HepG2 (cell line): Measurements from ENCODE around the gene THRB. TPM values are rescaled to one million over a fixed set of nuclear protein-coding genes. Genes with fewer than 3 reads are reported as not detected.

Experiments
- ARID2 ChIP-seq: sonication (generic); formaldehyde crosslinking; IDR thresholded peaks from 2 replicates; pipeline ENCODE4 v1.8.1; 2022; ENCODE audit warnings: mild to moderate bottlenecking, missing genetic modification reagents, borderline replicate concordance
- BHLHE40 ChIP-seq: IDR thresholded peaks from 2 replicates; pipeline ENCODE4 v1.6.1; 2011; ENCODE audit warnings: low read length, improper control_type of control experiment
- CEBPZ ChIP-seq: IDR thresholded peaks from 2 replicates; pipeline ENCODE4 v1.6.1; 2012; ENCODE audit warnings: low read length, improper control_type of control experiment
- KDM6A ChIP-seq: IDR thresholded peaks from 2 replicates; pipeline ENCODE4 v1.6.1; 2016; ENCODE audit warnings: low read depth
- LCORL ChIP-seq, 2 experiments: fragments of 450-650 bp in 1 of 2; sonication (generic) in 1 of 2; formaldehyde crosslinking in 1 of 2; IDR thresholded peaks; 2 replicates each; pipeline versions ENCODE4 v1.5.0 to v1.6.1; 2017 to 2020; ENCODE audit warnings: antibody characterized with exemption in 1 of 2, missing genetic modification reagents in 1 of 2
- MAFG ChIP-seq: sonication (generic); formaldehyde crosslinking; IDR thresholded peaks from 2 replicates; pipeline ENCODE4 v1.5.1; 2020; ENCODE audit warnings: mild to moderate bottlenecking, missing genetic modification reagents
- MYNN ChIP-seq: sonication (generic); formaldehyde crosslinking; IDR thresholded peaks from 2 replicates; pipeline ENCODE4 v1.4.0; 2020; ENCODE audit warnings: mild to moderate bottlenecking, low read depth, missing genetic modification reagents
- NFE2L1 ChIP-seq: sonication (generic); formaldehyde crosslinking; IDR thresholded peaks from 2 replicates; pipeline ENCODE4 v1.4.0; 2020; ENCODE audit warnings: missing genetic modification reagents, mild to moderate bottlenecking, borderline replicate concordance
- SOX13 ChIP-seq, 3 experiments: fragments of 450-650 bp in 1 of 3; sonication (generic) in 1 of 3; formaldehyde crosslinking in 1 of 3; IDR thresholded peaks in 2 of 3; conservative IDR thresholded peaks in 1 of 3; 2 replicates each; pipeline versions ENCODE4 v1.5.0 to v1.6.1; 2016 to 2020; ENCODE audit warnings: antibody characterized with exemption in 1 of 3, mild to moderate bottlenecking in 1 of 3, missing compliant biosample characterization in 1 of 3, missing genetic modification reagents in 1 of 3, moderate library complexity in 1 of 3
- SP5 ChIP-seq: IDR thresholded peaks from 2 replicates; pipeline ENCODE4 v1.6.1; 2016; ENCODE audit warnings: low read depth, borderline replicate concordance
- SUZ12 ChIP-seq: fragments of 150-350 bp; IDR thresholded peaks from 2 replicates; pipeline ENCODE4 v1.6.1; 2014; ENCODE audit warnings: low read depth, low read length
- TEAD3 ChIP-seq: optimal IDR thresholded peaks from 2 replicates; pipeline ENCODE3; 2016; ENCODE audit warnings: borderline replicate concordance
- ZBTB25 ChIP-seq: IDR thresholded peaks from 2 replicates; pipeline ENCODE4 v1.6.1; 2018; ENCODE audit warnings: missing genetic modification reagents
- ZBTB3 ChIP-seq: sonication (generic); formaldehyde crosslinking; IDR thresholded peaks from 2 replicates; pipeline ENCODE4 v1.4.0; 2020; ENCODE audit warnings: low read depth, mild to moderate bottlenecking, moderate library complexity, missing genetic modification reagents, borderline replicate concordance
- ZEB1 ChIP-seq: IDR thresholded peaks from 2 replicates; pipeline ENCODE4 v1.6.1; 2012; ENCODE audit warnings: mild to moderate bottlenecking, low read depth, inconsistent platforms; ENCODE audit not compliant: insufficient replicate concordance
- ZNF710 ChIP-seq: sonication (generic); formaldehyde crosslinking; IDR thresholded peaks from 2 replicates; pipeline ENCODE4 v1.5.0; 2020; ENCODE audit warnings: mild to moderate bottlenecking, missing genetic modification reagents, borderline replicate concordance
- ZSCAN20 ChIP-seq: sonication (generic); formaldehyde crosslinking; IDR thresholded peaks from 2 replicates; pipeline ENCODE4 v1.4.0; 2020; ENCODE audit warnings: missing genetic modification reagents, mild to moderate bottlenecking, borderline replicate concordance
- ZSCAN30 ChIP-seq: sonication (generic); formaldehyde crosslinking; IDR thresholded peaks from 2 replicates; pipeline ENCODE4 v1.5.0; 2020; ENCODE audit warnings: mild to moderate bottlenecking, missing genetic modification reagents
- ZSCAN5A ChIP-seq: sonication (generic); formaldehyde crosslinking; IDR thresholded peaks from 2 replicates; pipeline ENCODE4 v1.8.0; 2022; ENCODE audit warnings: mild to moderate bottlenecking, missing genetic modification reagents, borderline replicate concordance
- polyA plus RNA-seq, 8 experiments: library from polyadenylated mRNA; depleted of rRNA in 3 of 8; stranded (reverse) in 7 of 8; unstranded in 1 of 8; fragments of >200 nt; fragmentation: Illumina TruSeq in 4 of 8; extraction: Trizol in 4 of 8; gene quantifications; 2 replicates each; pipeline versions ENCODE4 v1.2.1 to v1.2.3, GENCODE V29; 2011 to 2016; ENCODE audit warnings: low read depth in 4 of 8, missing spikeins in 1 of 8, mixed read lengths in 1 of 8; ENCODE audit not compliant: insufficient read depth in 1 of 8
- total RNA-seq, 5 experiments: library from RNA; depleted of rRNA; stranded (reverse); fragments of >200 nt; fragmentation: Illumina TruSeq; extraction: Trizol; gene quantifications; 2 replicates each; pipeline ENCODE4 v1.2.3, GENCODE V29; 2016; ENCODE audit warnings: low read depth in 1 of 5
- TF ChIP-seq, protein P1 (sequence below): sonication (generic); formaldehyde crosslinking; IDR thresholded peaks from 2 replicates; pipeline ENCODE4 v1.4.0; 2020; ENCODE audit warnings: mild to moderate bottlenecking, missing genetic modification reagents
- TF ChIP-seq, protein P2 (sequence below): sonication (generic); formaldehyde crosslinking; IDR thresholded peaks from 2 replicates; pipeline ENCODE4 v1.5.0; 2020; ENCODE audit warnings: mild to moderate bottlenecking, low read depth, missing genetic modification reagents, borderline replicate concordance

Gene THRB
- total and polyA plus RNA-seq, 2 of the 13 experiments (the other 11 are each of a cell fraction or from before 2014, with no cell fraction given), result 4.7 to 22.7 TPM

DNA sequence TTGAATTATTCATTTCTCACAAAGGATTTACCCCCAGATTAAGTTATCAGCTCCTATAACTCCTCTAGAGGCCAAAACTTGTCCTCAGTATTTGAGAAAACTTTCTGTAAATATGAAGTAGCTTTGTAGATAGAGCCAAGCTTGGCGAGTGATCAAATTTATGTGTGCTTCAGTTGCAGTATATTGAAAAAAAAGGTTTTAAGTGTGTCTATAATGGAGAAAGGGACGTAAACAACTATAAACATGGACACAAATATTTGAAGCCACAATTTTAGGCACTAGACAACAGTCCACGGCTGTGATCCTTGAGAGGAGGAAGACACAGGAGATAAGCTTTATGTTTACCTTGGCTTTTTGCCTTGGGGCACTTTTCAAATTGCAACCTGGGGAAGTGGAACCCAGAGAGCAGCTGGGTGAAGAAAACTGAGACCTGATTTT is 118.7 kb downstream of the THRB start (continued):
- TF ChIP-seq ZNF710, result no peak
- no peak for TF ChIP-seq ZBTB25 (CRISPR knock-in tag)
- no peak for TF ChIP-seq SOX13 (IDR thresholded peaks at IDR 0.05)
- TF ChIP-seq SOX13 (CRISPR knock-in tag; conservative IDR thresholded peaks at IDR 0.05 in 1 of 2, IDR thresholded peaks at IDR 0.05 in 1 of 2), result peak in 1 of 2 experiments; percentile 55; a peak in 1 of 4 replicates
- TF ChIP-seq, protein P1, sequence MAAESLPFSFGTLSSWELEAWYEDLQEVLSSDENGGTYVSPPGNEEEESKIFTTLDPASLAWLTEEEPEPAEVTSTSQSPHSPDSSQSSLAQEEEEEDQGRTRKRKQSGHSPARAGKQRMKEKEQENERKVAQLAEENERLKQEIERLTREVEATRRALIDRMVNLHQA (CRISPR knock-in tag), result no peak
- TF ChIP-seq NFE2L1 (CRISPR knock-in tag), result no peak
- no peak for TF ChIP-seq ZSCAN30 (CRISPR knock-in tag)
- no peak for TF ChIP-seq SP5 (CRISPR knock-in tag)
- no peak for TF ChIP-seq ZSCAN20
- no peak for TF ChIP-seq MAFG (CRISPR knock-in tag)
- TF ChIP-seq TEAD3, result peak; percentile 30
- TF ChIP-seq, protein P2, sequence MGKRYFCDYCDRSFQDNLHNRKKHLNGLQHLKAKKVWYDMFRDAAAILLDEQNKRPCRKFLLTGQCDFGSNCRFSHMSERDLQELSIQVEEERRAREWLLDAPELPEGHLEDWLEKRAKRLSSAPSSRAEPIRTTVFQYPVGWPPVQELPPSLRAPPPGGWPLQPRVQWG (CRISPR knock-in tag), result no peak
- TF ChIP-seq ZEB1, result no peak
- TF ChIP-seq MYNN (CRISPR knock-in tag), result no peak
- TF ChIP-seq ZSCAN5A, result no peak
- TF ChIP-seq CEBPZ, result no peak
- no peak for TF ChIP-seq BHLHE40
- no peak for TF ChIP-seq LCORL (IDR thresholded peaks at IDR 0.05)
- TF ChIP-seq LCORL (CRISPR knock-in tag; IDR thresholded peaks at IDR 0.05), result peak; percentile 61; the same call in 1 of the 2 replicates
- no peak for TF ChIP-seq ZBTB3
- no peak for TF ChIP-seq ARID2
- no peak for TF ChIP-seq SUZ12
- no peak for TF ChIP-seq KDM6A (CRISPR knock-in tag)
